ENCODE data around the gene PACC1. TPM values are rescaled to one million over a fixed set of nuclear protein-coding genes. Genes with fewer than 3 reads are reported as not detected.

Gene PACC1
- total RNA-seq, result 10 to 100 TPM; 10.2 to 11.7 TPM

DNA sequence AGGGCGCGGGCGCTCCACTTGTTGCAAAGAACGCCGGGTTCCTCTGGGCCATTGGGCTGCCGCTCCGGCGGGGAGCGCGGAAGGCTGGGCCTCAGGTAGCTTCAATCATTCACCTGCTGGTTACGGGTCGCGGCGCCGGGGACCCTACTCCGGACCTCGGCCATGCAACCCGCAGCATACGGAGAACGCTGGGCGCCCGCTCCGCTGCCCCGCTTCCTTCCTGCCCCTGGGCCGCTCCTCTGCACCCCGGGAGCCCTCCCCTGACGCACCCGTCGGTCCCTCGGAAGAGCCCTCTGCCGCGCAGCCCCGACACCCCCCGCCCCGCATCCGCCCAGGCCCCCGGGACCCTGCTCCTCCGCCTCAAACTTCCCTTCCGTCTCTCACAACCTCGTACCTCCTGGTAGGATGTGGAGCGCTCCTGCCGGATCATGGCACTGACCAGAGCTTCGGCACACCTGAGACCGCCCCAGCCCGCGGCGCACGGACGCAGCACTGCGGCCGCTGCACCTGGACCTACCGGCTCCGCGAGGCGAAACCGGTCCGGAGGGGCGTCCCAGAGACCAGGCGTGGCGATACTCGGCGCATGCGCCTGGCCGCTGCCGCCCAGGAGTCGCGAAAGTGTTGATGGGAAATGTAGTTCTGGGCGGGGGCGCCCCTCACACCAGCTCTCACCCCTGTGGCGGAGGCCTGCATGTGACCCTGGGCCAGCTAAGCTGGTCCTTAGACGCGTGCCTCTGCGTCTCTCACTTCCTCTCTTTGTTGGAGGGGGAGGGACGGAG, at the start of gene PACC1:
Gene PACC1, minus strand, starts transcription at position 559 of the 779 bp plus-strand sequence. Its CDS starts 129 bp downstream, at position 430.
- DNase-seq (peak; percentile 93), ATAC-seq (replicated peaks in 1 of 2) (peak; percentile 98)
- peak within 1 kb of the TSS; percentile 89 for H3K27ac Mint-ChIP-seq
- H3K9me3 Mint-ChIP-seq, result no peaks in the 10 kb centered on the region
- peak within 1 kb of the TSS; percentile 99 to 100 for H3K4me3 Mint-ChIP-seq
- peaks cover 4 to 10% of the 10 kb centered on the region in 2 donors for H3K36me3 Mint-ChIP-seq (ENCODE audit: insufficient read depth in 2 of 2)
- H3K27me3 Mint-ChIP-seq (ENCODE audit: low read depth), result no peaks in the 10 kb centered on the region
- peaks cover 29% of the 10 kb centered on the region for H3K4me1 Mint-ChIP-seq (ENCODE audit: low read depth)

DNA sequence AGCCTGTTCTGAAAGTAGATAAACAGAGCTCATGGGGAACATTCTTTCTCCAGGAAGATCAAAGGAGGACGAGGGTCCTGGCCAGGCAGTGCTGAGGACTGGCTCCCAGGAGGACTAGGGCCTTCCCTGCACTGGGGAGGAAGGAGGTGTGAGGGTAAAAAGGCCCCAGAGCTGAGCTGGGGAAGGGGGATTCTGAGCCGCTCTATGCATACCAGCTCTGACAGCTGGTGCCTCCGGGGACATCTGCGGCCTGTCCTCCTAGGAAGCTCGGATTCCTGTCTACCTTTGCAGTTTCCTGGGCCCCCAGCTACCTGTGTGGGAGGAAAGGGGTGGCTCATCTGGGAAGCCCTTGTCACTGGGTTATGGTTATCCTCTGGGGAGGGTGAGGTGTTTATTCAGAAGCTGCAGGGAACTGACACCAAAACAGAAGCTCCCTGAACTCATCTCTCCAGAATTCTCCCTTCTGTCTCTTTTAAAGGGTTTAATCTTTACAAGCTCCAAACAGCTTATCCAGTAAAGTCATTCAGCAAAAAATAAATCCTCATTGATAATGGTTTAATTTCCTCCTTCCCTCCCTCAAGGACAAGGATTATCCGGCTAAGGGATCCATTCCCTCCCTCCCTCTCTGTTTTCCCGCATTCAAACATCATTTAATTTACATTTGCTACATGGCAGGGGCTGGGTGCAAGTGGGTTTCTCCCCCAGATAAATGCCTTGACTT, 49.0 kb upstream of the PACC1 start:
- Mint-ChIP-seq H3K9me3 (peaks cover 0 to 1% of the 10 kb centered on the region in 2 donors), H3K36me3 (ENCODE audit: insufficient read depth in 2 of 2) (no peaks in the 10 kb centered on the region), H3K27me3 (ENCODE audit: low read depth) (no peaks in the 10 kb centered on the region), H3K4me3 (no peak overlapping the region), H3K27ac (no peak overlapping the region), H3K4me1 (ENCODE audit: low read depth) (peaks cover under 1% of the 10 kb centered on the region)
- DNase-seq (no peak), ATAC-seq (replicated peaks in 1 of 2) (no peak)

DNA sequence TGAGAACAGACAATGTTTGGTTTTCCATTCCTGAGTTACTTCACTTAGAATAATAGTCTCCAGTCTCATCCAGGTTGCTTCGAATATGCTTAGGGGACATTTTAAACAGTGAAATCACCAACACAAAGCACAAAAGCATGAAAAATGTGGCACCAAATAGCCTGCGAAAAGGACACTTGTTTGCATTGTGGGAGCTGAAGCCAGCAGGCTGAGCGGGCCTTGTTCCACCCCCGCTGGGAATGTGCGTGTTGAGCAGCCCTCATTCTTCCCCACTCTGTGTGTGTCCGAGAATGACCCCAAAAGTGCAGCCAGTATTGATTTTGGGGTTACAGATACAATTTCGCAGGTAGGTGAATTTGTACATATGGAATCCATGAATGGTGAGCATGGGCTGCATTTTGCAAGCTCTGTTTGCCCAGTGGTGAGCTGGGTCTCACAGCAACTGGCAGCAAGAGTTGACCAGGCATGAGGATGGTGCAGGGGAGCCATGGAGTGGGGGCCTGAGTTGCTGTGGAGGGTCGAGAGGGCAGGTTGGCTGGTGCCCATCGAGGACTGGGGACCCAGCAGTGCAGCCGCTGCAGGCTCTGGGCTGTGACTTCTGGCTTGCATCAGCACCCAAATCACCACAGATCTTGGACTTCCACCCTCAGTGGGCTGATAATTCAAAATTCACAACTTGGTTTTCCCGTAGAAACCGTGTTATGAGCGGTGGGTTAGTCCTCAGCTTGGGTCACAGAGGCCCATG, 47.4 kb upstream of the PACC1 start:
- Mint-ChIP-seq H3K36me3 (ENCODE audit: insufficient read depth in 2 of 2) (no peaks in the 10 kb centered on the region), H3K27me3 (ENCODE audit: low read depth) (no peaks in the 10 kb centered on the region), H3K4me3 (no peak overlapping the region), H3K9me3 (no peaks in the 10 kb centered on the region), H3K4me1 (ENCODE audit: low read depth) (peaks cover 12% of the 10 kb centered on the region), H3K27ac (no peak overlapping the region)
- ATAC-seq (replicated peaks in 1 of 2), result no peak
- DNase-seq, result no peak

DNA sequence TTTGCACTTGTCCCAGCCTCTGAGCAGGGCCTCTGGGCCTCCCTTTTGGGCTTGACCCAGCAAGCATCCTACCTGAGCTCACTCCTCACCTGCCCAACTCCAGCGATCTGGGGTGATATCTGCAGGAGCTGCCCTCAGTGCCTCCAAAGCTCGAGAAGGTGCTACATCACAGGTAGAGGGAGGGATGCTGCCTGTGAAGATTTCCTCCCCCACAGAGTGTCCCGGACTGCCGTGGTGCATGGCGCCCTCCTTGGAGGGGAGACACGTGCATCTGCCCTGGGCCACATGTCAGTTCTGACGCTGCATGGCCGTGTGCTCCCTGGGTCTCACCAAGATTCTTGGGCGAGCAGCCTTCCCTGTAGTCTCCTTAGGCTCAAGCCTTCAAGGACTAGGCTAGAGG, 45.7 kb upstream of the PACC1 start:
- no peak overlapping the region for H3K4me3 Mint-ChIP-seq
- no peaks in the 10 kb centered on the region for H3K27me3 Mint-ChIP-seq (ENCODE audit: low read depth)
- peaks cover 12% of the 10 kb centered on the region for H3K4me1 Mint-ChIP-seq (ENCODE audit: low read depth)
- DNase-seq (no peak), ATAC-seq (replicated peaks in 1 of 2) (no peak)
- H3K36me3 Mint-ChIP-seq (ENCODE audit: insufficient read depth in 2 of 2), result no peaks in the 10 kb centered on the region
- H3K9me3 Mint-ChIP-seq, result no peaks in the 10 kb centered on the region
- no peak overlapping the region for H3K27ac Mint-ChIP-seq

DNA sequence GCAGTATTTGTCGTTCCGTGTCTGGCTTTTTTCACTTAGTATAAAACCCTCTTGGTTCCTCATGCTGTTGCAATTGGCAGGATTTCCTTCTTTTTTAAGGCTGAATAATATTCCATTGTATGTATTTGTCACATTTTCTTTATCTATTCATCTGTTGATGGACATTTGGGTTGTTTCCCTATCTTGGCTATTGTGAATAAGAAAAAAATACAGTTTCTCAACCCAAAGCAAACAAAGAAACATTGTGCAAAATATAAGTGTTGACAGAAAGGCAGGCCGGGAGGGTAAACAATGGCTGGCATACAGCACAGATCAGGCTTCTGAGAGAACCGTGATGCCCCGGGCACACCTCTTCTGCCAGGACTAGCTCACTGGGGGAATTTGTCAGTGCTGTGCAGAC, 45.0 kb upstream of the PACC1 start:
- Mint-ChIP-seq H3K4me1 (ENCODE audit: low read depth) (peaks cover 12% of the 10 kb centered on the region), H3K9me3 (no peaks in the 10 kb centered on the region), H3K36me3 (ENCODE audit: insufficient read depth in 2 of 2) (no peaks in the 10 kb centered on the region), H3K4me3 (no peak overlapping the region), H3K27me3 (ENCODE audit: low read depth) (no peaks in the 10 kb centered on the region), H3K27ac (no peak overlapping the region)
- ATAC-seq (replicated peaks in 1 of 2) (no peak), DNase-seq (no peak)

DNA sequence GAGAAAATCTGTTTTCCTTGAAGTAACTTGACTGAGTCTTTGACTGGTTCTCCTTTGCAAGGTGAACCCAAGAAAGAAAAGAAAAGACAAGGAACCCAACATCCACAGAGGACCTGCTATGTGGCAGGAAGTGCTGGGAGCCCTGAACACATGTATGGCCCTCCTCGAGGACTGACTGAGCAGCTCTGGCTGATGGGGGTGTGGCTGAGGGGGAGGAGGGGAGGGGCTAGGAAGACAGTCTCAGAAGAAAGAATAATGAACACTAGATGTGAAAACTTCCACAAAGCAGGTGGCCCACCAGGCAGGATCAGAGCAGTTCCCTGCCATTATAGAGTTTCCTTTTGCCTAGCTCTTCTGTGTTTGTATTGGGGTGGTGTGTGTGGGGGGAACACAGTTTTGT, 44.1 kb upstream of the PACC1 start:
- H3K27ac Mint-ChIP-seq, result no peak overlapping the region
- ATAC-seq (replicated peaks in 1 of 2), result peak in 1 of 2 donors; percentile 41
- no peak for DNase-seq

DNA sequence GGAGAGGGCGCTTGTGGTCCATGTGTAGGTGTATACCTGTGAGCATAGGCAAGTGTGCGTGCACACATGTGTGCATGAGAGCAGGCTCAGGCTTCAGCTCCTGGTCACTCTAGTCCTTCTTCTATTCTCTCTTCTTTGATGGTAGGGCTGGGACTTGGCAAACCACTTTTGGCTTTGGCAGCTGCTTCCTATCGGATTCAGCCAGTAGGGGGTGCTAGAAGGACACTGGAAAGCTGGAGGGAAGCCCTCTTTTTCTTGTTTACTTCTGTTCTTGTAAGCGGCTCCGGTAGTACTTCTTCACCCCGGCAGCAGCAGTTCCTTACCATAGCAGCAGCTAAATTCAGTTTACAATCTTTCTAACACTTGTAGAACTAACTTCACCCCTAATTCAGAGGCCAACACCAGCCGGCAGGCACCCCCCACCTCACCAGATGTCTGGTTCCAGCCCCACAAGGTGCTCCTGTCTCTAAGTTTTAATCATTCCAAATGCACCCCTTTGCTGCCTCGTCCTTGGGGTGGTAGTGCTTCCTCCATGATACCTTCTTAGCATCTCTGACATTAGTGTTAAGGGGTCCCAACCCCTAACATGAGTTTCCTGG, 43.2 kb upstream of the PACC1 start:
- Mint-ChIP-seq H3K36me3 (ENCODE audit: insufficient read depth in 2 of 2) (no peaks in the 10 kb centered on the region), H3K4me3 (no peak overlapping the region), H3K4me1 (ENCODE audit: low read depth) (peaks cover 12% of the 10 kb centered on the region), H3K27ac (no peak overlapping the region), H3K9me3 (no peaks in the 10 kb centered on the region), H3K27me3 (ENCODE audit: low read depth) (no peaks in the 10 kb centered on the region)
- ATAC-seq (replicated peaks in 1 of 2), result peak in 1 of 2 donors; percentile 39
- DNase-seq, result peak; percentile 74 to 82

More for the DNA sequence above, 44.1 kb upstream of the PACC1 start:
- no peaks in the 10 kb centered on the region for H3K27me3 Mint-ChIP-seq (ENCODE audit: low read depth)
- peaks cover 12% of the 10 kb centered on the region for H3K4me1 Mint-ChIP-seq (ENCODE audit: low read depth)
- H3K4me3 Mint-ChIP-seq, result no peak overlapping the region
- no peaks in the 10 kb centered on the region for H3K36me3 Mint-ChIP-seq (ENCODE audit: insufficient read depth in 2 of 2)
- no peaks in the 10 kb centered on the region for H3K9me3 Mint-ChIP-seq

DNA sequence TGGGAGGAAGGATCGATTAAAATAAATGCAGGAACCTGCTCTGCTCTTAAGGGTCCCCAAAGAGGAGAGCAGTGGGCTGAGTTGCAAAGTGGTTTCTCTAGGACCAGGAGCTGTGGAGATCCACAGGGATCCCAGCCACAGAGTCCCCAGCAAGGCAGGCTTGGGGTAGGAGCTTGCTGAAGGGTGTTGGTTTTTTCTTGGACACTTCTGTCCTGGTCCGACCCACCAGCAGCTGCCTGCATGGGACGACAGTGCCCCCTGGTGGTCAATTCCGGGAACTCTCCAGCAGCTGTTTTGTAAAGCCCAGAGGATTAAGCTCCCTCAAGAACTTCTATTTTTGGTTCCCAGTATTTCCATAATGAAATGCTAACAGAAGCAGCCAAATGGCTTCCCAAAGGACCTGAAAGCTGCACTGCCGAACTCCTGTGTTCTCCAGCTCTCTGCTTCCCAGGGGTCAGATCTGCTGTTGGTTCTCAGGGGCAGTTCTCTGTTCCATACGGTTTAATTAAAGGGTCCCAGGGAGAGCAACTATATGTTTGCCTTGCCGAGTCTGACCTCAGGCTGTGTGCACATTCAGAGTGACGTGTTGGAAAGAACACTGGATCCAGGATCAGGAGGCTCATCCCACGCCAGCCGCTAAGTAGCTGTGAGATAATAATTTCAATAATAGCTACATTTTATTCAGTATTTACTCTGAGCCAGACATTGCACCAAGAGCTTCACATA, 41.3 kb upstream of the PACC1 start:
- Mint-ChIP-seq H3K4me3 (no peak overlapping the region), H3K27me3 (ENCODE audit: low read depth) (no peaks in the 10 kb centered on the region), H3K27ac (no peak overlapping the region), H3K4me1 (ENCODE audit: low read depth) (peaks cover 12% of the 10 kb centered on the region), H3K36me3 (ENCODE audit: insufficient read depth in 2 of 2) (no peaks in the 10 kb centered on the region), H3K9me3 (no peaks in the 10 kb centered on the region)
- DNase-seq, result peak; percentile 80 to 88
- ATAC-seq (replicated peaks in 1 of 2), result peak; percentile 72 to 73

DNA sequence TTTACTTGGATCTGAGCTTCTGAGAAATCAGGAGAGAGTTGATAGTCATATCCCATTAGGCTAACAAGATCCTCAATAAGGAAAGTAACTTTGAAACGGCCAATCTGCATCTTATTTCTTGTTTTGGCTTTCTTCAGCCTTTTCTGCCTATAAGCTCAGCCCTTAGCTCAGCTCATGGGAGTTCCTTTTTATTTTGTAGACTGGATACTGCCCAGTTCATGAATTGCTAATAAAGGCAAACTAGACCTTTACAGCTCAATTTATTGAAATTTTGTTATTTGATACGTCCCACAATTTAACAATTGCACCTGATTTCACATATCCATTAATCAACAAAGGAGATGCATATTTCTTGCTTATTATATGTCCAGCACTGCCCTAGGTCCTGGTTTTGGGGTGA, 40.7 kb upstream of the PACC1 start:
- H3K27ac Mint-ChIP-seq, result no peak overlapping the region
- DNase-seq, result no peak
- H3K36me3 Mint-ChIP-seq (ENCODE audit: insufficient read depth in 2 of 2), result no peaks in the 10 kb centered on the region
- no peak for ATAC-seq (replicated peaks in 1 of 2)
- H3K4me1 Mint-ChIP-seq (ENCODE audit: low read depth), result peaks cover 12% of the 10 kb centered on the region
- H3K9me3 Mint-ChIP-seq, result no peaks in the 10 kb centered on the region
- no peaks in the 10 kb centered on the region for H3K27me3 Mint-ChIP-seq (ENCODE audit: low read depth)
- H3K4me3 Mint-ChIP-seq, result no peak overlapping the region

DNA sequence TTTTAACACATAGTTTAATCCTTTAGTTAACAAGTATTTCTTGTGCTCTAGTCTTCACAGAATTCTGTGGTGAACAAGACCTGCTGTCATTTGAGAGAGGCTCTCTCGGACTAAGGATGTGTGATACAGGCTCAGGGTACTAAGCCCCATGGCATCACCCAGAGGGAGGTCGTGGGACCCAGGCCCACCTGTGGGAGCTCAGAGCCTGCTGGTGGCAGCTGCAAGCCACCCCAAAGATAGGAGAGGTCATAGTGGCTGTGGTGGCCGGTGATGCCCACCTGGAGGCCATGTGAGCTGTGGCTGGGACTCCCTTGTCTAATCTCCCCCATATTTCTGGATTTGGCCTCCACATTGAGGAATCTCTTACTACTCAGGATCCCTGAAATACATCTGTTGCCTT, 40.1 kb upstream of the PACC1 start:
- H3K36me3 Mint-ChIP-seq (ENCODE audit: insufficient read depth in 2 of 2), result no peaks in the 10 kb centered on the region
- H3K27me3 Mint-ChIP-seq (ENCODE audit: low read depth), result no peaks in the 10 kb centered on the region
- H3K27ac Mint-ChIP-seq, result no peak overlapping the region
- ATAC-seq (replicated peaks in 1 of 2) (no peak), DNase-seq (no peak)
- H3K4me1 Mint-ChIP-seq (ENCODE audit: low read depth), result peaks cover 12% of the 10 kb centered on the region
- no peak overlapping the region for H3K4me3 Mint-ChIP-seq
- H3K9me3 Mint-ChIP-seq, result no peaks in the 10 kb centered on the region

DNA sequence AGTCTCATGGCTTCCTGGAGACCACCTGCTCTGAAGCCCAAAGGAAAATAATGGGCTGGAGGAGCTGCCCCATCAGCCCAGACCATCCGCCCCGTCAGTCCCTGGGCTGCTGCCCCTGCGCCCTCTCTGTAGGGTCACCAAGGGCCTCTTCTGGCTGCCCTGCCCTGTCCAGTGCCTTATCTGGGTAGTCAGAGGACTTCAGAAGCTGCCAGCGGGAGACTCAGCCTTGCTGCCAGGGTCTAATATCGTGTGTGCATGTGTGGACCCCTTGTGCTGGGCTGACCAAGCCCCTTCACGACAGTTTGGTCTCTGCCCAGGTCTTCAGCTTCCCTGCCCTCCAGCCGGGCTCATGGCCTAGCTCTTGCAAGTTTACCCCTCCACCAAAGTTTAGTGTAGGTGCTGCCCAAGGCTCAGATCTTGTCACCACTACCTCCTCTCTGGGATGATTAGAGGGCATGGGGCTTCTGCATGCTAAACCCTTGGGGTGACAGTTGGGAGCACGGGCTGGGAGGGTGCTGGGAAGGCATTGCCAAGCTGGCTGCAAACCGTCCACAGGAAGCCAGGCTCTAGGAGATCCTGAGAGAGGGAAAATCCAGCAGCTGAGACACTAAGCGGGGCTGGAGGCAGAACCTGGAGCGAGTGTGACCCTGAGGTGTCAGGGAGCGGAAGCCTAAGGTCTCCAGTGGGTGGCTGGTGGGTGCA, 38.6 kb upstream of the PACC1 start:
- DNase-seq (no peak), ATAC-seq (replicated peaks in 1 of 2) (no peak)
- Mint-ChIP-seq H3K4me1 (ENCODE audit: low read depth) (peaks cover 6% of the 10 kb centered on the region), H3K27me3 (ENCODE audit: low read depth) (no peaks in the 10 kb centered on the region), H3K27ac (no peak overlapping the region), H3K36me3 (ENCODE audit: insufficient read depth in 2 of 2) (no peaks in the 10 kb centered on the region), H3K4me3 (no peak overlapping the region), H3K9me3 (no peaks in the 10 kb centered on the region)
